Measurements from ENCODE around the gene SLC17A4.
"Not testable (repeated sequence)": the region's sequence is repeated elsewhere in the genome, so short reads cannot be mapped to it uniquely, and the experiment has no call there.

SLC17A4 gene, protein sequence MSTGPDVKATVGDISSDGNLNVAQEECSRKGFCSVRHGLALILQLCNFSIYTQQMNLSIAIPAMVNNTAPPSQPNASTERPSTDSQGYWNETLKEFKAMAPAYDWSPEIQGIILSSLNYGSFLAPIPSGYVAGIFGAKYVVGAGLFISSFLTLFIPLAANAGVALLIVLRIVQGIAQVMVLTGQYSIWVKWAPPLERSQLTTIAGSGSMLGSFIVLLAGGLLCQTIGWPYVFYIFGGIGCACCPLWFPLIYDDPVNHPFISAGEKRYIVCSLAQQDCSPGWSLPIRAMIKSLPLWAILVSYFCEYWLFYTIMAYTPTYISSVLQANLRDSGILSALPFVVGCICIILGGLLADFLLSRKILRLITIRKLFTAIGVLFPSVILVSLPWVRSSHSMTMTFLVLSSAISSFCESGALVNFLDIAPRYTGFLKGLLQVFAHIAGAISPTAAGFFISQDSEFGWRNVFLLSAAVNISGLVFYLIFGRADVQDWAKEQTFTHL

DNA sequence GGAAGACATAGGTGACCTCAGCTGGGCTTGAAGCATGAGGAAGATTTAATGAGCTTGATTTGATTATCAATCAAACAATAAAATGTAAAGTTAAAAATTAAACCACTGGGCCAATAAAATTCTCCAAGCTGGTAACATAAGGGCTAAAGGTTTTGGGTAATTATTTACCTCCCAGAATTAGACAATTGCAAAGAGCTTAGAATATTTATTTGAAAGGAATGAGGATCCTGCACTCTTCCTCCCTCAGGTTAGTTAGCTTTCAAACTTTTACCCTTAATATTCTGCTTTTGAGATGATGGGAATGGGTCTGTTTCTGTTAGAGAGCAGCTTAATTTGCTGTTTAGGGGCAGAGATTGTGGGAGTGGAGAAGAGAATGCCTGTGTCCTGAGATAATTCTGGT lies at the start of gene SLC17A4:
TSS of gene SLC17A4 (plus strand) at position 208 of the 400 bp plus-strand sequence. CDS start 7,221 bp downstream, outside the sequence.
- no peak for DNase-seq (ENCODE audit: low spot score)

DNA sequence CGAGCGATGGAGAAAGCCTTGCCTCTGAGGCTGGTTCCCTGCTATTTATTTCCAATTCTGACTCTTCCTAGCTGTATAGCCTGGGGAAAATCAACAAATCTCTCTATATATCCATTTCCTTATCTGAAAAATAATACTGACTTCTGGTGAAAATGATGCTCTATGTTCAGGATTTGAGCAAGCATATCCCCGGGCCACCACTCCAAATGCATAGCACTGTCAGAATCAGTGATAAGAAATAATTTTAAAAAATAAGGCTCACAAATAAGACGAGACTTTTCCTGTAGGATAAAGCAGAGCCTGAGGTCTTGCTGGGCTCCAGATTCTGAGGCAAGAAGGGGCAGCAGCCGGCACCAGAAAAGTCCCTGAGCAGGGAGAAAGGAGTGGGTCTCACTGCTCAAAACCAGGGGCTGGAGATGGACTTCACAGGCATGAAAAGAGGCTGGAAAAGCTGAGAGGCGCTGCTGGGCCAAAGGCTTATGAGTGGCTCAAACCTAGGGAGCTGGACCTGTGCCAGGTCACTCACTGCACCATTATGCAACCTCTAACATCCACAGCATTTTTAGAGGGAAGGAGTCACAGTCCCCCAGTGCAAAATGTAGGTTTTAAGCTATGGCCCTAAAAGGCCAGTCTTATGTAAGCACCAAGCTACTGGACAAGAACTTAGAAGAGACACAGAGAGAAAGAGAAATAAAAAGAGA lies 48.1 kb upstream of the SLC17A4 start:
- DNase-seq (ENCODE audit: low spot score), result no peak

DNA sequence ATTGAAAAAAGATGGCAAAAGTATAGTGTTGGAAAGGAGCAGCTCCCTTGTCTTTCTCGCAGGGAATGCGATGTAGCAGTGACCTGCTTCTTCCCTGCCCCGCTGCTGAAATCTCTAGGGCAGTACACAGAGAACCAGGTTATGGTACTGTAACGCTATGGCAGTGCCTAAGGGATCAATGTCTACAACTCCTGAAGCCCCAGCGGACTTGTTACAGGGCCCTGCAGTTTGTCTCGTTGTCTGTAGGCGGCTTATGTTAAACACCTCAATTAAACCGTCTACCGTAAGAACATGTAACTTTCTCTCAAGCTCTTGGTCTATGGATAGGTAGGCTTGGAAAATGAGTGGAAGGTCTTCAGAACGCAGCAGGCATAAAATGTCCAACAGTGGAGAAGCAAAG lies 44.8 kb upstream of the SLC17A4 start:
- no peak for DNase-seq (ENCODE audit: low spot score)

DNA sequence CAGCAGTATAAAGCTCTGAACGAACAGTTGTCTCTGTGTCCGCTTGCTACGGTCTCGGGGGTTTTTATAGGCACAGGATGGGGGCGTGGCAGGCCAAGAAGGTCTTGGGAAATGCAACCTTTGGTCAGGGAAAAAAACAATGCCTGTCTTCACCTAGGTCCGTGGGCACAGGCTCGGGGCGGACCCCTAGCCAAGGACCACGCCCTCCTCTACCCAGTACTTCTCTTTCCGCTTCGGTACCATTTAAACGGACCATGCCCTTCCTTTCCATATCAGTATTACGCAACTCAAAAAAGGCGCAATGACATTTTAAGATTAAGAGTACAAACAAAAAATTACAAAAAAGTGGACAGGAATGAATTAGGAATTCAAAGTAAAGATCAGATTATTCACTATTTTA lies 44.3 kb upstream of the SLC17A4 start:
- DNase-seq (ENCODE audit: low spot score), result no peak

DNA sequence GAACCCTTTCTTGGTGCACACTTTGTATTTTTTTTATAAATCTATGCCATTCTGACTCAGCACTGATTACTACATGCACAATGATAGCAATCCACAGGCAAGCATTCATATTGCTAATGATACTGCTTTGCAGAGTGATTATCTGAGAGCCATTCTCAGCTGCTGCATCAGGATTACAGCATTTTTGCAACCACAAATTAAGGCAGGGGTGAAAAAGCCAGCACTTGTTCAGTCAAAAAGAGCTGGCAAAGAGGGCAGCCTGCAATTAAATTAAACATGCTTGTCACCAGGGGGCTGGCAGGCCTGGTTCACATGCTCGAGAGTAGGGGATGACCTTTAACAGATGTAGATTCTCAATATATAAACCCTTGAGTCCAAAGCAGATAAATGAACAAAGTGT lies 40.7 kb upstream of the SLC17A4 start:
- no peak for DNase-seq (ENCODE audit: low spot score)

DNA sequence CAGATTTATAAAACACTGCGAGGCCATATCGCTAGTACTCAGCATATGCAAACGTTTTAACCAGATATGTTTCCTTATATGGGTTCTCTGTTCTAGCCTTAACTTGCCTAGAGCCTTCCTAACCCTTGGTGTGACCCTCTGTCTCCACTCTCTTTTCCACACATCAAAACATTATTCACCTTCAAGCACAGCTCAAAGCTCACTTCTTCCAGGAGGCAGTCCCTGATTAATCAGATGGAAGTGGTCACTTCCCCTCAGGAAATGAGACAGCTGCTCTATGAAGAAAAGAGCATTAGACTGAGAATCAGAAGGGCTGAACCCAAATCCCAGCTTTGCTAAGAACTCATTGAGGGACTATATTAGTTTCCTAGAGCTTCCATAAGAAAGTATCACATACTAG lies 39.8 kb upstream of the SLC17A4 start:
- DNase-seq (ENCODE audit: low spot score), result no peak

DNA sequence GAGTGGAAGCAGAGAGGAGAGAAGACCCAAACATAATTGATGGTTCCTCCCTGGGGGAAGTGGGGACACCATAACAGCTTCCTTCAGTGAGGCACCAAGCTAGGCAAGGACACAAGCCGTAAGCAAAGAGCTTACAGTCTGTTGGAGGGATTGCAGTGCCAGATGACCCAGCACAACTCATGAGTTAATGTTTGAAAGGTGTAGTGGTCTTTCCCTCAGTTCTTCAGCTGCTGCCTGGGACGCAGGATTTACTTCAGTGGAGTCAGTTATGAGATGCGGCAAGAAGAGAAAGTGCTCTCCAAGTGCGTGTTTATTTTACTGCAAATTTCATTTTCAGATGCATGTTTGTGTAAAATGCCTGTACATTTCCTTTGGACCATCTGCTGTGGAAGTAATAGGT lies 38.7 kb upstream of the SLC17A4 start:
- no peak for DNase-seq (ENCODE audit: low spot score)

DNA sequence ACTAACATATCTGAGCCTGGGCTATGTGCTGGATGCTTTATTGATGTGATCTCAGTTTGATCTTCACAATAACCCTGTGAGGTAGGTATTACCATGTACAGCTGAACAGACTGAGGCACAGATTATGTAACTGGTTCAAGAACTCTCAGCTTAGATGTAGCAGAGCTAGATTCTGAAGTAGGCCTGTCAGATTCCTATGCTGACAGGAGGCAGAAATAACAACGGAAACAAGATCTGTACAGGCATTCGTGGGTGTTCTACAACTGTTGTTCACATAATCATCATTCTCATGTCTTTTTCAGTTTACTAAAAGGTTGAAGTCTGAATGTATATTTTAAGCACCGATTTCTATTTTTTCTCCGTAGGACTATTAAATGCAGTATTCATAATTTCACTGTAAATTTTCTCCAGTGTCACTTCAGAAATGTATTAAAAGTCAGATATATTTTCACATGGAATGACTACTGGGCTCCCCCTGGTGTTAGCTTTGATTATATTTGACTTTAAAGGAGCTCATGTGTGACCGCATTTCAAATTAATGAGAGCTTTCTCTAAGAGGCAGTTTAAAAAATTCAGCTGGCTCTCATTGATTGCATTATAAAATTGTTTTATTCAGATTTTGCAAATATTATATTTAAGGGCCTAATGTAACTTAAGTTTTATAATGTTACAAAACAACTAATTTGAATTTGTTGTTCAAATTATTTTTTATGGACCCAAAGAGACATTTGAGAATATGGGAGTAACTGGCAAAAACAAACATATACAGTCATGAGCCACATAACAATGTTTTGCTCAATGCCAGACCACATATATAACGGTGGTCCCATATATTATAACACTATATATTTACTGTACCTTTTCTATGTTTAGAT lies 36.4 kb upstream of the SLC17A4 start:
- peak; percentile 52 for DNase-seq (ENCODE audit: low spot score)

DNA sequence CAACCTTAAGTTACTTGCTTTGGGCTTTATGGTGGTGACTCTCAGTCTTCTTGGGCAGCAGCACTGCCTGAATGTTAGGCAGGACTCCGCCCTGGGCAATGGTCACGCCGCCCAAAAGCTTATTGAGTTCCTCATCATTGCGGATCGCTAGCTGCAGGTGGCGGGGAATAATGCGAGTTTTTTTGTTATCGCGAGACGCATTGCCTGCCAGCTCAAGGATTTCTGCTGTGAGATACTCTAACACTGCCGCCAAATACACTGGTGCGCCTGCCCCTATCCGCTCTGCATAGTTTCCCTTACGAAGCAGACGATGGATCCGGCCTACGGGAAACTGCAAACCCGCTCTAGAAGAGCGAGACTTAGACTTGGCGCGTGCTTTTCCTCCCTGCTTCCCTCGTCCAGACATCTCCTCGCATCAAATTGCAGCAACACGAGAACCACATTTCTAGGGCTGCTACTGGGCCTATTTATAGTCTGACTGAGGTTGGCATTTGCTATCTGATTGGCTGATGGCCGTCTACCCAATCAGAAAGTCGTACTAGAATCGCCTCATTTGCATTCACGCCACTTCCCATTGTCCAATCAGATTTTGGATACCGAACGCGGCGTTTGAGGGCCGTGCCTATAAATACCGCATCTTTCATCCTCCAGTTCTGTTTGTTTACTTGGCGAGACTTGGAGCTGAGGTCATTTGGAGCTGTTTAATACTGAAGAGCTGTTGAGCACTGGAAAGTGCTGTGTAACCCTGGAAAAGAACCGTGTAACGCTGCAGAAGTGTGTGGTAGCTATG lies 28.2 kb upstream of the SLC17A4 start:
- DNase-seq (ENCODE audit: low spot score), result no peak

DNA sequence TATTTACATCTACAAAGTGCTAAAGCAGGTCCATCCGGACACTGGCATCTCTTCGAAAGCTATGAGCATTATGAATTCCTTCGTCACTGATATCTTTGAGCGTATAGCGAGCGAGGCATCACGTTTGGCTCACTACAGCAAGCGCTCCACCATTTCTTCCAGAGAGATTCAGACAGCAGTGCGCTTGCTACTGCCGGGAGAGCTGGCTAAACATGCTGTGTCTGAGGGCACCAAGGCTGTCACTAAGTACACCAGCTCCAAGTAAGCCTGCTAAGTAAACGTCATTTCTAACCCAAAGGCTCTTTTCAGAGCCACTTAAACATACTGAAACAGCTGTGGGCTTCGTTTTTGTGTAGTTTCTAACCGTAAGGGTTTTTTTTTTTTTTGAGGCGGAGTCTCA lies 27.5 kb upstream of the SLC17A4 start:
- DNase-seq (ENCODE audit: low spot score), result no peak

DNA sequence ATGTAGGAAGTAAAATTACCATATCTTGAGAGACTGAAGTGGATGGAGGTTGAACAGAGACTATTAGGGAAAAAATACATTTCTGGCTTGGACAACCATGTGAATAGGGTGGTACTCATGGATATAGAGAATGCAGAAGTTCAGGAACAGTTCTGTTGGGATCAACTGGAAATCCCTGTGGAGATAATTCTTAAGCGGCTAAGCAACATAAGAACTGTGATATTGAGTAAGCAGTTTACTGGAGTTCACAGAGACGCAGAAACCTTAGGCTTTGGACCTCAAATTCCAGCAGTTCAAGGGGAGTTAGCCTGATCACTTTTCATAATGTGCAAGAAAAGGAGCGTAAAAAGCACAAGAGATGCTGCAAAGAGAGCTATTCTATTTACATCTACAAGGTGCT lies 23.6 kb upstream of the SLC17A4 start:
- DNase-seq (ENCODE audit: low spot score), result no peak

DNA sequence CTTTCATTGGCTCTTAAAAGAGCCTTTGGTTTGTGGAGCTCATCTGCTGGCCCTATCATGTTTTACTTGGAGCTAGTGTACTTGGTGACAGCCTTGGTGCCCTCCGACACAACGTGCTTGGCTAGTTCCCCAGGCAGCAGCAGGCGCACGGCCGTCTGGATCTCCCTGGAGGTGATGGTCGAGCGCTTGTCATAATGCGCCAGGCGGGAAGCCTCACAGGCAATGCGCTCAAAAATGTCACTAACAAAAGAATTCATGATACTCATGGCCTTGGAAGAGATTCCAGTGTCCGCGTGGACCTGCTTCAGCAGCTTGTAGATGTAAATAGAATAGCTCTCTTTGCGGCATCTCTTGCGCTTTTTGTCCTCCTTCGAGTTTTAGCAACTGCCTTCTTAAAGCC lies 22.8 kb upstream of the SLC17A4 start:
- no peak for DNase-seq (ENCODE audit: low spot score)

DNA sequence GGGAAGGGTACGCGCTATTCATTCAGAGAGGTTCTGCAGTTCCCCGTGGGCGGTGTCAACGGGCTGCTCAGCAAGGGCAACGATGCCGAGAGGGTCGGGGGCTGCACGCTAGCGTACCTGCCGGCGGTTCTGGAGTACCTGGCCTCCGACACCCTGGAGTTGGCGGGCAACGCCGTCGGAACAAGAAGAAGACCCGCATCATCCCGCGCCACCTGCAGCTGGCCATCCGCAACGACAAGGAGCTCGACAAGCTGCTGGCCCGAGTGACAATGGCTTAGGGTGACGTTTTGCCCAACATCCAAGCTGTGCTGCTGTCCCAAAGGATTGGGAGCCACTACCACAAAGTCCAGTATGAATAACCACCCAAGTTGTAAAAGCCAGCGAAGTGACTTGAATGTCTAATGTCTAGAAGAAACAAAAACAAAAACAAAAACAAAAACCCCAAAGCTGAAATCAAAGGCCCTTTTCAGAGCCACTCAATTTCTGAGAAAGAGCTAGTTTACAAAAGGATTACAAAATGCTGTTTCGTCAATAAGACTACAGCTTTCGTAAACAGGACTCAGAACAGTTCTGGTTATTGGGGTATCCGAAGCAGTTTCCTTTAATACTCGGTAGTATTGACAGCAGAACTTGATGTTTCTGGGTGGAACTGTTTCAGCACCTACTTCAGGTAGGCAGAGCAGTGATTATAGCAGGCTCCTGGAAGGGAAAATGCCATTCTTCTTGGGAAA lies 21.9 kb upstream of the SLC17A4 start:
- no peak for DNase-seq (ENCODE audit: low spot score)

DNA sequence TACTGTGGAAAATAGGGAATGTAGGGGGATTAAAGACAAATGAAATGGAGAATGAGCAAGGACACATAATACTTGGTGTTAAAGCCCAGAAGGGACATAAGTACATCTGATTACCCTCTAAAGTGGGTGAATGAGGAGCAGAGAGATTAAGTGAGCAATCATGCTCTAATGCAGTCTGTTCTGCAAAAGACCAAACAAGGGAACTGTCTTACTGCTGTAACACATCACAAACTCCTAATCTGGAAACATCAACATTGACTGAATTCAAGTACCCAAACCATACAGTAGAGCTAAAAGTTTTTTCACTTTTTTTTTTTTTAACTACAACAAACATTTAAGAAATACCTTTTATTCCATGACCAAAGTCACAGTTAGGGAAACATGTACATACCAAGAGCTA lies 19.3 kb upstream of the SLC17A4 start:
- no peak for DNase-seq (ENCODE audit: low spot score)

DNA sequence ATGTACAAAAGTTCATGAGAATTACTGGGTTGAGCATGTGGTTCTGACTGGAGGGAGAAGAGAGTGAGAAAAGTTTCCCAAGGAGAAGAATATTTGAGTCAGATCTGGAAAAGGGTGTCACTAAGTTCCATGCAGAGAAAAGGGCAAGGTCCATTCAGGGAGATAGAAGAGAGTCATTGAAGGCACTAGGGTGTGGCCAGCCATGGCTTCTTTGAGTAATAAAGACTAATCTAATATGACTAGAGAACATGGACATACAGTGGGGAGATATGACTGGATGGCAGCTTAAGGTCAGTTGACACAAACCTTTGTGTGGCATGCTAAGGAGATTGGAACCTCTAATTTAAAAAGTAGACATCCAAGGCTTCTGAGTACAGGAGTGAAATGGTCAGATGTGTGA lies 10.7 kb upstream of the SLC17A4 start:
- no peak for DNase-seq (ENCODE audit: low spot score)

DNA sequence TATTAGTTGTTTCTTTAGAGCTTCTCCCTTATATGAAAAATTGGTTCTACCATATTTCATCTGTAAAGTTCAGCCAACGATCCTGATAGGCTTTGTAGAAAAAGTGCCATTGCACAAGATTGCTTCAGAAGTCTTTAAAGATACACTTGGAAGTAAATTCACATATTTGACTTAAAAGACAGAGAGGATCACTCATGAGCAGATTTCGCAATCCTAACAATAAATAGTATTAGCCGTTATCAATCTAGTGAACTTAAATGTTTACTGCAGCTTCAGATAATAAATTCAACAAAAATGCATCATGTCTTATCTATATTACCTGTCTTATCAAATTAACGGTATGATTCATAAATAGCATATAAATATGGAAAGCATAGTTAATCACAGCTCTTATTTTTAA lies 8.7 kb upstream of the SLC17A4 start:
- no peak for DNase-seq (ENCODE audit: low spot score)

DNA sequence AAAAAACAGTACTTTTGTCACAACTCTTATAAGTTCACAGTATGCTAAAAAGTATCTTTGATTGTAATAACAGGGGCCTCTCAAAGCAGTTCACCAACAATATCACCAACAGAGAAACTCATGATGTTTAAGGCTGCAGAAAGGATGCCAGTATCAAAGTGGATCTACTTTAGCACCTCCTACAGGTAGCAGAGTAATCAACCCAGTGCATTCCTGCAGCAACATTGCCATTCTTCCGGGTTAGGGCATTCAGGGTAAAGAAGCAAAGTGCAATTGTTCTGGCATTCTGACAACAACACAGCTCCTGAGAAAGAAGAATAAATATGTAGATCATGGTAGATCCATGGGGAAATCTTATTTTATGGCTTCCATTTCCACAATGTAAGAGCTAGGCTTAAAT lies 7.6 kb upstream of the SLC17A4 start:
- DNase-seq (ENCODE audit: low spot score), result no peak

DNA sequence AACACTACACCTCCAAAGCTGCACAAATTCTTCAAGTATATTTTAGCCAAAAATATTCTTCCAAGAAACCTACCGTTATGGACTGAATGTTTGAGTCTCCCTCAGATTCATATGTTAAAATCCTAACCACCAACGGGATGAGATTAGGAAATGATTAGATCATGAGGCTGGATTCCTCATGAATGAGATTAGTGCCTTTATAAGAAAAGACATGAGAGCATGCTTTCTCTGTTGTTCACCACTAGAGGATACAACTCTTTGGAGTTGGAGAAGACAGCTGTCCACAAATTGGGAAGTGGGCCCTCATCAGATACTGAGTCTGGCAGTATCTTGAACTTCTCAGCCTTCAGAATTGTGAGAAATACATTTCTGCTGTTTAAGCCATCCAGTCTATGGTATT lies 7.1 kb upstream of the SLC17A4 start:
- DNase-seq (ENCODE audit: low spot score), result no peak

DNA sequence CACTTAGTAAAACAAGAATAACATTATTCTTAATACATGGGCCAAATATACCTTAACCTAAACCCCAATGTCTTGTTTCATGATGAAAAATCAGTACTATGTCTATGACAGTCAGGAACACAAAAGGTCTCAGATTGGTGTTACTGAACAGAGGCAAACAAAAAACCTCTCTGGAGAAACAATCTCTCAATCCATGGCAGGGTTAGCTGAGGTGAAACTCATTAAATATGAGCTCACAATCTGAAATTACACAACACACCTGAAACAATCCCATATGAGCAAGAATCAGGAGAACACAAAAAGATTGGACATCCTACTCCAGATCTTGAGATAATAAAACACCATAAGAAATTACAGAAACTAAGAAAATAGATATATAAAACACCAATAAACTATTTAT lies 6.5 kb upstream of the SLC17A4 start:
- DNase-seq (ENCODE audit: low spot score), result no peak

DNA sequence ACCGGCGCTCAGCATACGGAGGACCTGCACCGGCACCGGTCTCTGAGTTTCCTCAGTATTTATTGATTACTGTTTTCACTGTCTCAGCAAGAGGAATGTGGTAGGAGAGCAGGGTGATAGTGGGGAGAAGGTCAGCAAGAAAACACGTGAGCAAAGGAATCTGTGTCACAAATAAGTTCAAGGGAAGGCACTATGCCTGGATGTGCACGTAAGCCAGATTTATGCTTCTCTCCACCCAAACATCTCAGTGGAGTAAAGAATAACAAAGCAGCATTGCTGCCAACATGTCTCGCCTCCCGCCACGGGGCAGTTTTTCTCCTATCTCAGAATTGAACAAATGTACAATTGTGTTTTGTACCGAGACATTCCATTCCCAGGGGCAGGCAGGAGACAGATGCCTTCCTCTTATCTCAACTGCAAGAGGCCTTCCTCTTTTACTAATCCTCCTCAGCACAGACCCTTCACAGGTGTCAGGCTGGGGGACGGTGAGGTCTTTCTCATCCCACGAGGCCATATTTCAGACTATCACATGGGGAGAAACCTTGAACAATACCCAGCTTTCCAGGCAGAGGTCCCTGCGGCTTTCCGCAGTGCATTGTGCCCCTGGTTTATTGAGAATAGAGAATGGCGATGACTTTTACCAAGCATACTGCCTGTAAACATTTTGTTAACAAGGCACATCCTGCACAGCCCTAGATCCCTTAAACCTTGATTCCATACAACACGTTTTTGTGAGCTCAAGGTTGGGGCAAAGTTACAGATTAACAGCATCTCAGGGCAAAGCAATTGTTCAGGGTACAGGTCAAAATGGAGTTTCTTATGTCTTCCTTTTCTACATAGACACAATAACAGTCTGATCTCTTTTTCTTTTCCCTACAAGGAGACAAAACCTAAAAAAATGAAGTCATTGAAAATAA lies 5.7 kb upstream of the SLC17A4 start:
- not testable (repeated sequence) for DNase-seq (ENCODE audit: low spot score)
